Skeletal muscle tissue (tissue), 4 donors: ENCODE results near the gene NR4A2. TPM values are rescaled to one million over a fixed set of nuclear protein-coding genes. Genes with fewer than 3 reads are reported as not detected.

Experiments
- H3K27ac ChIP-seq: one replicate; pipeline ENCODE4 v1.7.0; 2013; ENCODE audit warnings: mild to moderate bottlenecking, low read depth, low read length, inconsistent platforms
- H3K27me3 ChIP-seq, 3 donors: one replicate each; pipeline ENCODE4 v1.7.0; 2013; ENCODE audit warnings: low read length in 3 of 3; ENCODE audit not compliant: control insufficient read depth in 3 of 3, insufficient read depth in 3 of 3
- H3K36me3 ChIP-seq, 3 donors: one replicate each; pipeline ENCODE4 v1.7.0; 2013; ENCODE audit warnings: low read length in 3 of 3; ENCODE audit not compliant: control insufficient read depth in 3 of 3, insufficient read depth in 3 of 3
- H3K4me1 ChIP-seq, 3 donors: one replicate each; pipeline ENCODE4 v1.7.0; 2013; ENCODE audit warnings: low read length in 3 of 3, mild to moderate bottlenecking in 3 of 3; ENCODE audit not compliant: control insufficient read depth in 3 of 3, insufficient read depth in 3 of 3
- H3K4me3 ChIP-seq, 3 donors: one replicate each; pipeline ENCODE4 v1.7.0; 2013; ENCODE audit warnings: low read length in 3 of 3
- H3K9ac ChIP-seq, 3 donors: one replicate each; pipeline ENCODE4 v1.7.0; 2013; ENCODE audit warnings: low read length in 3 of 3, mild to moderate bottlenecking in 3 of 3, moderate library complexity in 2 of 3, low read depth in 1 of 3
- H3K9me3 ChIP-seq, 3 donors: one replicate each; pipeline ENCODE4 v1.7.0; 2013; ENCODE audit warnings: low read length in 3 of 3; ENCODE audit not compliant: control insufficient read depth in 3 of 3
- total RNA-seq: library from RNA; depleted of rRNA; stranded (reverse); fragments of >200 nt; gene quantifications from one replicate; pipeline ENCODE4 v1.2.3, GENCODE V29; 2014
- donor health status: Osteomylitis.

The NR4A2 gene
- total RNA-seq, 1 donor from 2014 or later: 0.52 TPM

DNA sequence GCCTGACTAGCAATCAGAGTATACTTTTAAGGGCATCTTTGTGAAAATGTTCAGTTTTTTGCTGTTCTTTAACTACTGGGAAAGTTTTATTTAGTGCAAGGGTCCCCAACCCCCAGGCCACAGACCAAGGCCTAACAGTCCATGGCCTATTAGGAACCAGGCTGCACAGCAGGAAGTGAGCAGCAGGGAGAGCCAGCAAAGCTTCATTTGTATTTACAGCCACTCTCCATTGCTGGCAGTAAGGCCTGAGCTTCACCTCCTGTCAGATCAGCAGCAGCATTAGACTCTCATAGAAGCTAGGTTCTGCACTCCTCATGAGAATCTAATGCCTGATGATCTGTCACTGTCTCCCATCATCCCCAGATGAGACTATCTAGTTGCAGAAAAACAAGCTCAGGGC, 17.1 kb upstream of the NR4A2 start:
- Histone ChIP-seq H3K36me3 (no peaks in the 10 kb centered on the region), H3K27me3 (no peaks in the 10 kb centered on the region), H3K9ac (no peak overlapping the region), H3K9me3 (no peaks in the 10 kb centered on the region), H3K4me3 (no peak overlapping the region), H3K4me1 (no peaks in the 10 kb centered on the region), H3K27ac (no peak overlapping the region)

DNA sequence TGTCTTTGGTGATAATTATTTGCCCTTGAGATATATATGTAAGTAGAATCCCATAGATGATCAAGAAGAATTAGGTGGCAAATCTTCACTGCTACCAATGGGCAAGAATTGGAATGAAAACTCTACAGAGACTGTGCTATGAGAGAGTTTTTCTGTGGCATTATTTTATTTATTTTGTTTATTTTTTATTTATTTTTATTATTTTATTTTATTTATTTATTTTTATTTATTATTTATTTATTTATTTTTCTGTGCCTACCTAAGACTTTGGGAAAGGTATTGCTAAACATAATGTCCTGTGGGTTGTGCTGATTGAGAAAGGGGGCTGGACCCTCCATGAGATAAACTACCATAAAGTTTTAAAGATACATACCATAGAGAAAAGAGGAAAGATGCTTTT, 16.6 kb upstream of the NR4A2 start:
- H3K36me3 ChIP-seq: no peaks in the 10 kb centered on the region
- no peaks in the 10 kb centered on the region for H3K27me3 ChIP-seq
- H3K9me3 ChIP-seq: no peaks in the 10 kb centered on the region

DNA sequence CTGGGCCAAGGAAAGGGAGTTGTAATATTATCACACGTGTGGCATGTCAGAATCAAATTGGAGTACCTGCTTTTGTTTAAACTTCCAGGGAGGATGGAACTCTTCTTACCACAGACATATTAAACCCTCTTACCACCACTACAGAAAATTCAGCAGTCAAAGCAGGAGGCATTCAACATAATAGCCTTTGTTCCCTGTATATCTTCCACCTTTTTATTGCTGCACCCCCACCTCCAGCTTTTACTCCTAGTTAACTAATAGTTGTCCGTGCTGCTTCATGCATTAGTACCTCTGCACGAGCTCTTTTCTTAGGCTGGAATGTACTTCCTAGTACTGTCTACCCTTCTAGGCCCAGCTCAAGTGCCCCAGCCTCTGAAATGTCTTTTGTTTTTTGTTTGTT, 14.9 kb upstream of the NR4A2 start:
- Histone ChIP-seq H3K36me3 (no peaks in the 10 kb centered on the region), H3K4me3 (no peak overlapping the region), H3K27ac (no peak overlapping the region), H3K27me3 (no peaks in the 10 kb centered on the region), H3K4me1 (peaks cover 0 to 3% (median 0%) of the 10 kb centered on the region in 3 donors), H3K9ac (no peak overlapping the region), H3K9me3 (no peaks in the 10 kb centered on the region)

More for the DNA sequence above, 16.6 kb upstream of the NR4A2 start:
- Histone ChIP-seq H3K27ac (no peak overlapping the region), H3K4me3 (no peak overlapping the region), H3K4me1 (no peaks in the 10 kb centered on the region), H3K9ac (no peak overlapping the region)

DNA sequence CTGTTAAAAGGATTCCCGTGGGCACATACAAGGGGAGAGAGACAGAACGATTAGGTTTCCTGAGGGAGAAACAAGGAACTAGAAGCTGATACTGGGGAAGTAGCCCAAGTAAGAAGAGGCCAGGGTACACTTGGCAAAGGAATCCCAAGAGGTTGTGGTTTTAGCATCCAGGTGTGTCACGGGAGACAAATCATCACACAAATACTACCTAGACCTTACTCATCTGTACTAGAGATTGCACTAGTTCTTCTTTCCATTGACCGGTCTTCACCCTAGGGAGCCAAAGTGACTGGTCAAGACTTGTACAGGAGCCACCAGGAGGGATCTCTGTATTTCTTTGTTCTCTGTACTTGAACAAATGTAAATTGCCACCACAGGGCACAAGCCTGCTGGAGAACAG, 14.2 kb upstream of the NR4A2 start:
- Histone ChIP-seq H3K9ac (no peak overlapping the region), H3K9me3 (no peaks in the 10 kb centered on the region), H3K4me3 (no peak overlapping the region), H3K4me1 (peaks cover 0 to 3% (median 0%) of the 10 kb centered on the region in 3 donors), H3K36me3 (no peaks in the 10 kb centered on the region), H3K27ac (no peak overlapping the region), H3K27me3 (no peaks in the 10 kb centered on the region)

DNA sequence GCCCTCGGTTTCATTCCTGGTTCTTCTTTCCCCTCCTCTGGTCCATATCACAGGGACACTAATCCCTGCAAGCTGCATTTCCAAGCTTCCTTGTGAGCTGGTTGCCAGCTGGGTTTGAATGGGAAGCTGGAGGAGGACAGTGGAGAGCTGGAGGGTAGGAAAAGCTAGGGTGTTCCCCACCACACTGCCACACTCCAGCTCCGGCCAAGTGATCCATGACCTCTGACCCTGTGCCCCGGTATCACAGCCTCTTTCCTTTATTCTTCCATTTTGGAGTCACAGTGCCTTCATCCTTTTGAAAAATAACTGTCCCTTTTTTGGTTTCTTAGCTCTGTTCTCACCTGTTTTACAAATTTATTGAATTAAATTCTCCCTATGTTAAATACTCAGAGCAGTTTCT, 13.1 kb upstream of the NR4A2 start:
- Histone ChIP-seq H3K4me1 (peaks cover 4 to 11% (median 7%) of the 10 kb centered on the region in 3 donors), H3K27ac (peak overlapping the region; percentile 21), H3K9me3 (no peaks in the 10 kb centered on the region), H3K4me3 (no peak overlapping the region), H3K27me3 (no peaks in the 10 kb centered on the region), H3K9ac (no peak overlapping the region), H3K36me3 (no peaks in the 10 kb centered on the region)

DNA sequence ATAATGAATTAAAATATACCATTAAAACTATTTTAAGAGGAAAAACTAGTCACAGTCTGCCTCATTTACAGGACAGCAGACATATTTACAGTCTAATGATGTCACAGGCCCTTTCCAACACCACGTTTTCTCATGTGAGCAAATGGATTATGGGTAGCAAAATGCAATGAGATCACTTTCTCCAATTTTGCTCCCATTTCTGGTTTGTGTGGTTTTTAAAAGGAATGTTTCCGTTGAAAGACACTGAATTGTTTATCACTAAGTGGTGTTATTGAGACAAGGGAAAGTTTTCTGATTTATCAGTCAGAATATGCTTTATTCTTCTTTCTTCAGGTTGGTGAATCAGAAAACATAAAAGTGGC, 11.4 kb upstream of the NR4A2 start:
- H3K4me1 ChIP-seq: peaks cover 4 to 20% (median 8%) of the 10 kb centered on the region in 3 donors
- H3K27ac ChIP-seq: no peak overlapping the region
- no peaks in the 10 kb centered on the region for H3K36me3 ChIP-seq
- no peak overlapping the region for H3K9ac ChIP-seq
- no peak overlapping the region for H3K4me3 ChIP-seq
- no peaks in the 10 kb centered on the region for H3K27me3 ChIP-seq
- H3K9me3 ChIP-seq: no peaks in the 10 kb centered on the region

DNA sequence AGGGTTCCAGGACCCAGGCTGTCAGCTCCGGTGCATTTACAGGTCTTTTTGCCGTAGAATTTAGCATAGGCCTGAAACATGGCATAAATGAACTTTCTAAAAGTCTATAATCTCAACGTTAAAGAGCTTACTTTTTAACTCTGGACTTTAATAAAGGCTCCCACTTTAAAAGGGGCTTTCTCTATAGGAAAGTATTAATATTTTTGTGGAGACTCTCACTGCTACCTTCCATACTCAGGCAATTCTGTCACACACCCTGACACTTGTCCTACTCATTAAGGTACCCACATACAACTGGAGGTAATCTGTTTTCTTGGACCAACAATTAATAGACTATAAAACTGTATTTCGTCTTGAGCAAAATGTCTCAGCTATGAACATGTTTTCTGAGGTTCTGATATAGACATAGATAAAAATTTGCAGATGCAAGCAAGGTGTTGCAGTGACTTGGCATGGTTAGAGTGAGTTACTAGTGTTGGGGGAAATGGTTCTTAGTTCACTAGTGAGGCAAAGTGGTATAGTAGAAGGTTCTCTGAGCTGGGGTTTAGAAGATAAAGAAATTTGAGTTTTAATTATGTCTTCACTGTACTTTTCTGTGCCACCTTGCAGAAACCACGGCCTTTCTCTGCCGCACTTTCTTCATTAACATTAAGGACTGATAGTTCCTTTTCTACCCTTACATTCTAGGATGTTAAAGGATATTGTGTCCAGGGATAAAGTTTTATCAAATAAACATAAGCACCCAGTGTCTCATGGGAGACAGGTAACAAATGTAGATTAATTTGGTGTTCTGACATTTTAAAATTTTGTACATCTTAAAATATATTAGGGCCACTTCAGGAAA, 10.8 kb upstream of the NR4A2 start:
- Histone ChIP-seq H3K27me3 (no peaks in the 10 kb centered on the region), H3K4me1 (peaks cover 4 to 20% (median 8%) of the 10 kb centered on the region in 3 donors), H3K9ac (peak overlapping the region; percentile 73 to 87 (median 85)), H3K9me3 (no peaks in the 10 kb centered on the region), H3K4me3 (peak overlapping the region; percentile 72 to 77 (median 76)), H3K36me3 (no peaks in the 10 kb centered on the region), H3K27ac (peak overlapping the region; percentile 93)

DNA sequence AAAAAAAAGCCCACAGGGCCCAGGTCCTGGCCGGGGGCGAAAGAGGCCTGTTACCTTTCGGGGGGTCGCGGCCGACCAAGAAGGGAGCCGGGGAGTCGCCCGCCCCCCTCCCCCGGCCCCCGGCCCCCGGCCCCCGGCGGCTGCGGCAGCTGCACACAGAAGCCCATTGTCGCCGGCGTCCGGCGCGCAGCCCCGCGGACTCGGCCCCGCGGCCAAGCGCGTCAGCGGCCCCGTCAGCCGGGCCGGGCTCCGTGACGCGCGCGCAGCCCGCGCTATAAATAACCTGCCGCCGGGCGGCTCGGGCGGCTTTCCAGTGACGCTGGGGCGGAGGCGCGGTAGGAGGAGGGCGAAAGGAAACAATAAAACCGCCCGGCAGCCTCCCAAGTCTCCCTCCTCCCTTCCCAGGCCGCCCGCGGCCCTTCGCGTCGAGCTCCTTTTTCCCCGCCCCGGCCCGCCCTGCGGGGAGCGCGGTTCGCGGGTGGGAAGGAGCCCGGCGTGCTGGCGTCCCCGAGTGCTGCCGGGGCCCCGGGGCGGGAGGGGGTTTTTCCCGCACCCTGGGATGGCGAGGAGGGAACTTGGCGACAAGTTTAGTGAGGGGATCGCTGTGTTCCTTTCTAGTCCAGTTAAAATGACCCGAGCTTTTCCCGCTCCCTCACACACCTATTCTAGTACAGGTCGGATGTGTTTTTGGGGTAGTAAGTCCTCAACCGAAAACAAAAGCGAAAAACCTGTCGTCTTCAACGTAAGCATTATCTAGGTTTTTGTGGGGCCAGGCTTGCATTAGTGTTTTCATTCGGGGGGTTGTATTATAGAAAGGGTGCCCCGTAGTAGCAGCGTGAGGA, 10.0 kb upstream of the NR4A2 start:
- Histone ChIP-seq H3K9me3 (no peaks in the 10 kb centered on the region), H3K4me1 (peaks cover 4 to 20% (median 8%) of the 10 kb centered on the region in 3 donors), H3K9ac (peak overlapping the region; percentile 94 to 99 (median 97)), H3K27ac (peak overlapping the region; percentile 100), H3K36me3 (no peaks in the 10 kb centered on the region), H3K27me3 (no peaks in the 10 kb centered on the region), H3K4me3 (peak overlapping the region; percentile 83 to 90 (median 85))

DNA sequence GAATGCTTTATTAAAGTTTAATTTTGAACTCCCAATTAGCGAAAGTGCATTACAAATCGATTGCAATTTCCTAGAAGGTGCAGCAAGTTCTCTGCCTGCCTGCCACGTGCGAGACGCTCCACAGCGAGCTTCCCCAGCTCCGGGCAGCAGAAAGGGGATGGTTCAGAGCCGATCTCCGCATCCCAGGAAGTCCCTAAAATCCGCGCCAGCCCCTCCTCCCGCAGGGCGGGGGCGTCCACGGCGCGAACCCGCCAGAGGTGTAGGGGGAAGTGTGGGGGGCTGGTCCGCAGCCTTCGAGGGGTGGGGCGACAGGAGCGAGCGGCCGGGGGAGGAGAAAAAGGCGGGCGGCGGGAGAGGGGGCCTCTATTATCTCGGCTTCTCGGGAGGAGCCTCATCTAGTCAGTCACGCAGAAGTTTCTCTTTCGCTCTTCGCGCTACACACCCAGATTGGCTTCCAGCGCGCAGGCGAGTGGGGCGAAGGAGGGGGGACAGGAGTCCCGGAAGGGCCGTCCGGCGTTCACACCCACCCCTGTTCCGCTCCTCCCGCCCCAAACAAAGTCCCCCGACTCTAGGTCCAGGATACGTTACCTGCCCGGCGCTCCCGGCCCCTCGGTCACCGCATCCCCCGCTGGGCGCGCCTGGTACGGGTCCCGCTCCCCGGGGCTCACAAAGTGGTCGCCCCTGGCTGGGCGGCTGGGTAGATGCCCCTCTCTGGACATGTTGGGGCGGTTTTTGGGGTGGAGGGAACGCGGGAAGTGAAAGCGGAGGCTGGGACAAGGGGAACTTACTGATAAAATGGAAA, 9.1 kb upstream of the NR4A2 start:
- no peaks in the 10 kb centered on the region for H3K36me3 ChIP-seq
- H3K27ac ChIP-seq: peak overlapping the region; percentile 100
- H3K9me3 ChIP-seq: no peaks in the 10 kb centered on the region
- H3K4me1 ChIP-seq: peaks cover 4 to 20% (median 8%) of the 10 kb centered on the region in 3 donors
- peak overlapping the region; percentile 83 to 90 (median 85) for H3K4me3 ChIP-seq
- no peaks in the 10 kb centered on the region for H3K27me3 ChIP-seq
- peak overlapping the region; percentile 94 to 99 (median 97) for H3K9ac ChIP-seq
